ENCODE data around the gene HMGCL.

Gene HMGCL

DNA sequence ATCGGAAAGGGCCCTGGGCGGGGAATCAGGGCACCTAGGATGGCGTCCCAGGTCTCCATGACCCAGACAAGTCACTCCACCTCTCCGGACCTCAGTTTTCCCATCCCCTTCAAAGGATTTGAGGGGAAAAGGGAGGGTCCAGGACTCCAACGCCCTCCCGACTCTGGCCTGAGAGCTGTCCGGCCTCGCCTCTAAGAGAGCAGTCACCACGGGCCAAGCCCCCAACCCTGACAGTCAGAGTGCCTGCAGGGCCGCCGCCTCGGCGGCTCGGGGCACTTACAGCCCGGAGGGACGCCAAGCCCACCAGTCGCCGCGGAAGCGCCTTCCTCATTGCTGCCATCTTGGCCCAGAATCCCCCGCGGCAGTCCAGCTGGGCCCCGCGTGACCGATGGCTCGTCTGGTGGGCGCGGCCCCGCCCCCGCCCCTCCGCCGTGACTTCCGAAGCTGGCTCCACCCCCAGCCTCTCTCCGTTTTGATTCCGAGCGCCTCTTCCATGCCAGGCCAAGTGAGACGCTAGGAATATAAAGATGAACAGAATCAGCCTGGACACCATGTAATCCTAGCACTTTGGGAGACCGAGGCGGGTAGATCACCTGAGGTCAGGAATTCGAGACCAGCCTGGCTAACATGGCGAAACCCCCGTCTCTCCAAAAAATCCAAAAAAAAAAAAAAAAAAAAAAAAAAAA lies at the start of gene HMGCL:
HMGCL (minus strand) TSS at position 354 of the 686 bp plus-strand sequence; CDS start at position 340, 14 bp downstream.
- TF ChIP-seq, protein P1, sequence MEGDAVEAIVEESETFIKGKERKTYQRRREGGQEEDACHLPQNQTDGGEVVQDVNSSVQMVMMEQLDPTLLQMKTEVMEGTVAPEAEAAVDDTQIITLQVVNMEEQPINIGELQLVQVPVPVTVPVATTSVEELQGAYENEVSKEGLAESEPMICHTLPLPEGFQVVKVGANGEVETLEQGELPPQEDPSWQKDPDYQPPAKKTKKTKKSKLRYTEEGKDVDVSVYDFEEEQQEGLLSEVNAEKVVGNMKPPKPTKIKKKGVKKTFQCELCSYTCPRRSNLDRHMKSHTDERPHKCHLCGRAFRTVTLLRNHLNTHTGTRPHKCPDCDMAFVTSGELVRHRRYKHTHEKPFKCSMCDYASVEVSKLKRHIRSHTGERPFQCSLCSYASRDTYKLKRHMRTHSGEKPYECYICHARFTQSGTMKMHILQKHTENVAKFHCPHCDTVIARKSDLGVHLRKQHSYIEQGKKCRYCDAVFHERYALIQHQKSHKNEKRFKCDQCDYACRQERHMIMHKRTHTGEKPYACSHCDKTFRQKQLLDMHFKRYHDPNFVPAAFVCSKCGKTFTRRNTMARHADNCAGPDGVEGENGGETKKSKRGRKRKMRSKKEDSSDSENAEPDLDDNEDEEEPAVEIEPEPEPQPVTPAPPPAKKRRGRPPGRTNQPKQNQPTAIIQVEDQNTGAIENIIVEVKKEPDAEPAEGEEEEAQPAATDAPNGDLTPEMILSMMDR (IDR thresholded peaks at IDR 0.05; ENCODE audit: low read length): no peak
- no peak for TF ChIP-seq EZH2phosphoT487 (IDR thresholded peaks at IDR 0.05; ENCODE audit: low read length)
- TF ChIP-seq EZH2 (optimal IDR thresholded peaks at IDR 0.05; ENCODE audit: low read depth, low read length): no peak
- Histone ChIP-seq H3K9me3 (replicated peaks; ENCODE audit: insufficient read depth, low read length) (no peaks in the 10 kb centered on the region), H3K9ac (ENCODE audit: low read length) (peak within 1 kb of the TSS; percentile 94), H3K4me3 (ENCODE audit: low read length) (peak within 1 kb of the TSS; percentile 90), H3K27me3 (replicated peaks; ENCODE audit: insufficient read depth, low read length) (no peaks in the 10 kb centered on the region), H3F3A (ENCODE audit: insufficient read depth, low read length) (no peaks in the 10 kb centered on the region), H2AFZ (ENCODE audit: low read length) (peak within 1 kb of the TSS; percentile 97), H4K20me1 (ENCODE audit: insufficient read depth, low read length) (no peaks in the 10 kb centered on the region), H3K4me2 (ENCODE audit: low read depth, low read length) (peak within 1 kb of the TSS; percentile 80), H3K9me2 (replicated peaks; ENCODE audit: insufficient read depth, low read length) (no peaks in the 10 kb centered on the region), H3K36me3 (replicated peaks; ENCODE audit: insufficient read depth, low read length) (no peaks in the 10 kb centered on the region), H3K27ac (ENCODE audit: low read length) (peak within 1 kb of the TSS; percentile 21; the same call in 1 of the 2 replicates), H3K79me2 (ENCODE audit: low read length) (peaks cover 16% of the 10 kb centered on the region), H3K4me1 (ENCODE audit: low read length) (0 out of 2 replicates have a peak, but pooled peaks cover 7% of the 10 kb centered on the region)
- peak; percentile 88 for DNase-seq

DNA sequence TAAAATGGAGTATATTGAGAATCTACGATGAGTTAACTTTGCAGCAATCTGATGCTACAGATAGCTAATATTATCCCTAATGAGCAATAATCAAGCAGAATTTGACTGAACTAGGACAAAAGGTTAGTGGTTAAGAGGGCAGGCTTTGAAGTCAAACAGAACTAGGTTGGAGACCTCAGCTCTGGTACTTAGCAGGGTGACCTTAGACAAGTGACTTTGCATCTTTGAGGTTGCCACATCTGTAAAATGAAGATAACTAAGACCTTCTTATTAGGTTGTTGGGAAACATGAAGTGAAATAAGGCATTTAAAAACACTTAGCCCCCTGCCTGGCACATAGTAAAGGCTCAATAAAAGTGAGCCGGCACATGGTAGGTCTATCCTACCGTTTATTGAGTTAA lies 47.2 kb upstream of the HMGCL start:
- no peak for DNase-seq
- H3K4me2 ChIP-seq (ENCODE audit: low read depth, low read length): no peak overlapping the region
- H3K79me2 ChIP-seq (ENCODE audit: low read length): peaks cover 3% of the 10 kb centered on the region; the same call in 1 of the 2 replicates
- H3K27ac ChIP-seq (ENCODE audit: low read length): no peak overlapping the region
- H3K27me3 ChIP-seq (replicated peaks; ENCODE audit: insufficient read depth, low read length): no peaks in the 10 kb centered on the region; the same call in 1 of the 2 replicates
- H3K9me2 ChIP-seq (replicated peaks; ENCODE audit: insufficient read depth, low read length): no peaks in the 10 kb centered on the region
- no peak for TF ChIP-seq EZH2phosphoT487 (IDR thresholded peaks at IDR 0.05; ENCODE audit: low read length)
- TF ChIP-seq, protein P1 (IDR thresholded peaks at IDR 0.05; ENCODE audit: low read length): no peak
- TF ChIP-seq EZH2 (optimal IDR thresholded peaks at IDR 0.05; ENCODE audit: low read depth, low read length): no peak
- no peaks in the 10 kb centered on the region for H4K20me1 ChIP-seq (ENCODE audit: insufficient read depth, low read length)
- no peaks in the 10 kb centered on the region for H3K36me3 ChIP-seq (replicated peaks; ENCODE audit: insufficient read depth, low read length)
- no peak overlapping the region for H3K4me3 ChIP-seq (ENCODE audit: low read length)
- no peak overlapping the region for H2AFZ ChIP-seq (ENCODE audit: low read length)
- H3K9me3 ChIP-seq (replicated peaks; ENCODE audit: insufficient read depth, low read length): no peaks in the 10 kb centered on the region
- no peak overlapping the region for H3K9ac ChIP-seq (ENCODE audit: low read length)
- H3F3A ChIP-seq (ENCODE audit: insufficient read depth, low read length): no peaks in the 10 kb centered on the region
- no peaks in the 10 kb centered on the region for H3K4me1 ChIP-seq (ENCODE audit: low read length)

DNA sequence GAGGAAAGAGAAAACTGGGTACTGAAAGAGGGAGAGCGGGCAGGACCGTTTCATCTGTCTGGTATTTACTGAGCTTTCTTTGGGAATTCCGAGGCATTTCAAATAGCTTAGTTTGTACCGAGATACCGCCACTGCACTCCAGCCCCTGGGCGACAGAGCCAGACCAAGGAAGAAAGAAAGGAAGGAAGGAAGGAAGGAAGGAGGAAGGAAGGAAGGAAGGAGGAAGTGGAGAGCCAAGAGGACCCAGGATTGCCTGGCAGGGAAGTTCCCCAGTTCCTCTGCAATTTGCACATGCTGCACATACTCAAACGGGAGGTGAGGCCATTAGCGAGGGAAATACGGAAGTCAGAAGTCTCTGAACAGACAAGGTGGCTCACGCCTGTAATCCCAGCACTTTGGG lies 43.8 kb upstream of the HMGCL start:
- Histone ChIP-seq H3K4me1 (ENCODE audit: low read length) (peaks cover 26% of the 10 kb centered on the region), H3K4me3 (ENCODE audit: low read length) (no peak overlapping the region), H3K9me2 (replicated peaks; ENCODE audit: insufficient read depth, low read length) (no peaks in the 10 kb centered on the region), H2AFZ (ENCODE audit: low read length) (no peak overlapping the region), H3K27me3 (replicated peaks; ENCODE audit: insufficient read depth, low read length) (no peaks in the 10 kb centered on the region), H3K36me3 (replicated peaks; ENCODE audit: insufficient read depth, low read length) (no peaks in the 10 kb centered on the region), H4K20me1 (ENCODE audit: insufficient read depth, low read length) (no peaks in the 10 kb centered on the region), H3K4me2 (ENCODE audit: low read depth, low read length) (no peak overlapping the region), H3F3A (ENCODE audit: insufficient read depth, low read length) (peaks cover 6% of the 10 kb centered on the region; the same call in 1 of the 2 replicates), H3K79me2 (ENCODE audit: low read length) (peaks cover 19% of the 10 kb centered on the region), H3K9ac (ENCODE audit: low read length) (no peak overlapping the region), H3K9me3 (replicated peaks; ENCODE audit: insufficient read depth, low read length) (no peaks in the 10 kb centered on the region), H3K27ac (ENCODE audit: low read length) (no peak overlapping the region)
- TF ChIP-seq EZH2phosphoT487 (IDR thresholded peaks at IDR 0.05; ENCODE audit: low read length) (no peak), EZH2 (optimal IDR thresholded peaks at IDR 0.05; ENCODE audit: low read depth, low read length) (no peak)
- TF ChIP-seq, protein P1 (IDR thresholded peaks at IDR 0.05; ENCODE audit: low read length): no peak
- no peak for DNase-seq

Measured in MM.1S (cell line).